GM18868 (cell line): ENCODE data around the gene FAM184A.

Source experiments
- ATAC-seq: cut with Tn5 transposase; IDR thresholded peaks from one replicate; pipeline ENCODE4 v1.9.1; 2021; ENCODE audit warnings: mild to moderate bottlenecking, moderate library complexity; ENCODE audit not compliant: unreplicated experiment

FAM184A gene

GRCh38 chr6:118921084-118921483 lies 157.4 kb downstream of the FAM184A start:
- ATAC-seq, result no peak

GRCh38 chr6:118918329-118918725 lies 160.1 kb downstream of the FAM184A start:
- no peak for ATAC-seq

GRCh38 chr6:118917546-118918328 lies 160.7 kb downstream of the FAM184A start:
- no peak for ATAC-seq

GRCh38 chr6:118914598-118914997 lies 163.9 kb downstream of the FAM184A start:
- no peak for ATAC-seq

- no peak for ATAC-seq
These were observed 165.3 kb downstream of the FAM184A start for GRCh38 chr6:118913161-118913560.

GRCh38 chr6:118912646-118913045 lies 165.8 kb downstream of the FAM184A start:
- ATAC-seq, result no peak
